MM.1S (cell line): Measurements from ENCODE around the gene PNO1.
"Not testable (repeated sequence)": the region's sequence is repeated elsewhere in the genome, so short reads cannot be mapped to it uniquely, and the experiment has no call there.

Experiments
- DNase-seq: peaks from one replicate; pipeline ENCODE4 v3.0.0-alpha.2; 2015
- H2AFZ ChIP-seq: fragments of 300-600 bp; sonication (generic); 2 replicates; pipeline ENCODE4 v1.6.0; 2016; ENCODE audit warnings: antibody characterized with exemption, low read length
- H3F3A ChIP-seq: fragments of 300-600 bp; sonication (generic); 2 replicates; pipeline ENCODE4 v1.6.1; 2016; ENCODE audit warnings: mild to moderate bottlenecking, antibody characterized with exemption, low read length, moderate library complexity, mixed read lengths; ENCODE audit not compliant: insufficient read depth
- H3K27ac ChIP-seq: fragments of 300-600 bp; sonication (generic); 2 replicates; pipeline ENCODE4 v1.5.1; 2016; ENCODE audit warnings: mild to moderate bottlenecking, low read length
- H3K27me3 ChIP-seq: fragments of 300-600 bp; sonication (generic); replicated peaks from 2 replicates; pipeline ENCODE4 v1.6.0; 2016; ENCODE audit warnings: low read length; ENCODE audit not compliant: insufficient read depth
- H3K36me3 ChIP-seq: fragments of 300-600 bp; sonication (generic); replicated peaks from 2 replicates; pipeline ENCODE4 v1.6.1; 2016; ENCODE audit warnings: mild to moderate bottlenecking, low read length, mixed read lengths; ENCODE audit not compliant: insufficient read depth
- H3K4me1 ChIP-seq: fragments of 300-600 bp; sonication (generic); 2 replicates; pipeline ENCODE4 v1.6.1; 2016; ENCODE audit warnings: low read length, mixed read lengths
- H3K4me2 ChIP-seq: fragments of 300-600 bp; sonication (generic); 2 replicates; pipeline ENCODE4 v1.6.0; 2016; ENCODE audit warnings: low read depth, low read length
- H3K4me3 ChIP-seq: fragments of 300-600 bp; sonication (generic); 2 replicates; pipeline ENCODE4 v1.5.1; 2016; ENCODE audit warnings: low read length, mixed read lengths
- H3K79me2 ChIP-seq: fragments of 300-600 bp; sonication (generic); 2 replicates; pipeline ENCODE4 v1.6.1; 2016; ENCODE audit warnings: mixed run types, low read length, mixed read lengths
- H3K9ac ChIP-seq: fragments of 300-600 bp; sonication (generic); 2 replicates; pipeline ENCODE4 v1.6.1; 2016; ENCODE audit warnings: low read length, mixed read lengths
- H3K9me2 ChIP-seq: fragments of 300-600 bp; sonication (generic); replicated peaks from 2 replicates; pipeline ENCODE4 v1.6.1; 2016; ENCODE audit warnings: mild to moderate bottlenecking, low read length, mixed read lengths; ENCODE audit not compliant: insufficient read depth
- H3K9me3 ChIP-seq: fragments of 300-600 bp; sonication (generic); replicated peaks from 2 replicates; pipeline ENCODE4 v1.6.1; 2016; ENCODE audit warnings: mild to moderate bottlenecking, low read length, mixed read lengths; ENCODE audit not compliant: insufficient read depth
- H4K20me1 ChIP-seq: fragments of 300-600 bp; sonication (generic); 2 replicates; pipeline ENCODE4 v1.6.1; 2016; ENCODE audit warnings: mild to moderate bottlenecking, low read length, moderate library complexity, mixed read lengths; ENCODE audit not compliant: insufficient read depth
- EZH2 ChIP-seq: fragments of 300-600 bp; sonication (generic); optimal IDR thresholded peaks from 2 replicates; pipeline ENCODE3; 2017; ENCODE audit warnings: low read depth, mild to moderate bottlenecking, antibody characterized with exemption, low read length, mixed read lengths
- EZH2phosphoT487 ChIP-seq: fragments of 300-600 bp; sonication (generic); IDR thresholded peaks from 2 replicates; pipeline ENCODE4 v1.6.1; 2018; ENCODE audit warnings: antibody characterized with exemption, low read length
- TF ChIP-seq, protein P1 (sequence below): fragments of 300-600 bp; sonication (generic); IDR thresholded peaks from 2 replicates; pipeline ENCODE4 v1.5.1; 2016; ENCODE audit warnings: antibody characterized with exemption, low read length, mixed read lengths

Gene PNO1

DNA sequence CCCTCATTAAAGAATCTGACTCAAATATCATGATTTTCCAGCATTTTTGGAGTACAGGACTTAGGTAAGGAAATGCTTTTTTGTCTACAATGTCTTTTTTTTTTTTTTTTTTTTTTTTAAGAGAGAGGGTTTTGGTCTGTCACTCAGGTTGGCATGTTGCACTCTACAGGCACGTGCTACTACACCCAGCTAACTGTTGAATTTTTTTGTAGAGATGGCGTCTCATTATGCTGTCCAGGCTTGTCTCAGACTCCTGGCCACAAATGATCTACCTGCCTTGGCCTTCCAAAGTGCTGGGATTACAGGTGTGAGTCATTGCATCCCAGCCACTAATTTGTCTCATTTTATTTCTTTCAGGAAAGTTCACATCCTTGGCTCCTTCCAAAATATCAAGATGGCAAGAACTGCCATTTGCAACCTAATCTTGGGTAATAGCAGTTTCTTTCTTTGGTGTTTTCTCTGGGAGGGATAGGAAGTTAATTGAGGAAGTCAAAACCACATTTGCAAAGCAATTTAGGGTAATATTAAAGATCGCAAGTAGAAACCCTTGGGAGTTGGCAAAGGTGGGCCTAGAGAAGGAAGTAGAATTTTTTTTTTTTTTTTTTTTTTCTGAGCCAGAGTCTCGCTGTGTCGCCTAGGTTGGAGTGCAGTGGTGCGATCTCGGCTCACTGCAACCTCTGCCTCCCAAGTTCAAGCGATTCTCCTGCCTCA is 15.5 kb downstream of the PNO1 start:
- H3K4me1 ChIP-seq, result no peaks in the 10 kb centered on the region
- H2AFZ ChIP-seq, result no peak overlapping the region
- H3K9me3 ChIP-seq, result no peaks in the 10 kb centered on the region
- H3F3A ChIP-seq, result no peaks in the 10 kb centered on the region; the same call in 1 of the 2 replicates
- TF ChIP-seq EZH2phosphoT487 (no peak), EZH2 (no peak)
- TF ChIP-seq, protein P1, sequence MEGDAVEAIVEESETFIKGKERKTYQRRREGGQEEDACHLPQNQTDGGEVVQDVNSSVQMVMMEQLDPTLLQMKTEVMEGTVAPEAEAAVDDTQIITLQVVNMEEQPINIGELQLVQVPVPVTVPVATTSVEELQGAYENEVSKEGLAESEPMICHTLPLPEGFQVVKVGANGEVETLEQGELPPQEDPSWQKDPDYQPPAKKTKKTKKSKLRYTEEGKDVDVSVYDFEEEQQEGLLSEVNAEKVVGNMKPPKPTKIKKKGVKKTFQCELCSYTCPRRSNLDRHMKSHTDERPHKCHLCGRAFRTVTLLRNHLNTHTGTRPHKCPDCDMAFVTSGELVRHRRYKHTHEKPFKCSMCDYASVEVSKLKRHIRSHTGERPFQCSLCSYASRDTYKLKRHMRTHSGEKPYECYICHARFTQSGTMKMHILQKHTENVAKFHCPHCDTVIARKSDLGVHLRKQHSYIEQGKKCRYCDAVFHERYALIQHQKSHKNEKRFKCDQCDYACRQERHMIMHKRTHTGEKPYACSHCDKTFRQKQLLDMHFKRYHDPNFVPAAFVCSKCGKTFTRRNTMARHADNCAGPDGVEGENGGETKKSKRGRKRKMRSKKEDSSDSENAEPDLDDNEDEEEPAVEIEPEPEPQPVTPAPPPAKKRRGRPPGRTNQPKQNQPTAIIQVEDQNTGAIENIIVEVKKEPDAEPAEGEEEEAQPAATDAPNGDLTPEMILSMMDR, result no peak
- H3K27ac ChIP-seq, result no peak overlapping the region
- H3K36me3 ChIP-seq, result no peaks in the 10 kb centered on the region; the same call in 1 of the 2 replicates
- no peak overlapping the region for H3K4me3 ChIP-seq
- DNase-seq, result no peak
- no peaks in the 10 kb centered on the region for H3K27me3 ChIP-seq
- no peak overlapping the region for H3K4me2 ChIP-seq
- no peak overlapping the region for H3K9ac ChIP-seq
- H3K9me2 ChIP-seq, result no peaks in the 10 kb centered on the region
- H4K20me1 ChIP-seq, result no peaks in the 10 kb centered on the region
- peaks cover 10% of the 10 kb centered on the region; the same call in 1 of the 2 replicates for H3K79me2 ChIP-seq

DNA sequence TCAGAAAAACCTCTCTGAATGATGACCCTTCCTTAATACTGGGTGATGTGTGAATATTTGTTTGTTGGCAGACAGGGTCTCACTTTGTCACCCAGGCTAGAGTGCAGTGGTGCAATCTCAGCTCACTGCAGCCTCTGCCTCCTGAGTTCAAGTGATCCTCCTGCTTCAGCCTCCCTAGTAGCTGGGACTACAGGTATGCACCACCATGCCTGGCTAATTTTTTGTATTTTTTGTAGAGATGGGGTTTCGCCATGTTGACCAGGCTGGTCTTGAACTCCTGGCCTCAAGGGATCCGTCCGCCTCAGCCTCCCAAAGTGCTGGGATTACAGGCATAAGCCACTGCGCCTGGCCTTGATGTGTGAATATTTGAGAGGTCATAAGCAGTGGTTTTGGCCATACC is 17.5 kb downstream of the PNO1 start:
- not testable (repeated sequence) for H3K4me2 ChIP-seq, H4K20me1 ChIP-seq, H2AFZ ChIP-seq, H3K27ac ChIP-seq, H3K27me3 ChIP-seq, H3K9me2 ChIP-seq, H3K79me2 ChIP-seq, H3K9me3 ChIP-seq, H3K9ac ChIP-seq, H3K4me3 ChIP-seq, DNase-seq, H3F3A ChIP-seq, H3K36me3 ChIP-seq, H3K4me1 ChIP-seq

DNA sequence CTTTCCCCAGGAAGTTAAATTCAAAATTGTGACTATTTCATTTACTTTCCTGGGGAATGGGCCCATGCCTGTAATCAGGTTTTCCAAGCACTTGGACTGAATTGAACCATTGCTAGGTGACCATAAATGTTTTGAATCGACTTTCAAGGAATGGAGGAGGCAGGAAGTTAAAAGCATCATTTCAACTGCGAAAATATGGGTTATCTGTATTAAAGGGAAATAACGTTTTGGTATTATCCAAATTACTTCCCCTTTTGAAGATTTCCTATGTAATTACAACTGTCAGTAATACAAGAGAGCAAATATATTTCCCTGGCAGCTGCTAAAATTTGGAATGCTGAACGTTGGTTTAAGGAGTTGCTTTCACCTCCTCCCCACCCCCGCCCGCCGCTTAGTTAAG is 19.0 kb downstream of the PNO1 start:
- Histone ChIP-seq H3K27ac (no peak overlapping the region), H3F3A (no peaks in the 10 kb centered on the region; the same call in 1 of the 2 replicates), H3K36me3 (no peaks in the 10 kb centered on the region; the same call in 1 of the 2 replicates), H3K27me3 (no peaks in the 10 kb centered on the region), H4K20me1 (no peaks in the 10 kb centered on the region), H3K4me1 (no peaks in the 10 kb centered on the region), H3K4me2 (no peak overlapping the region), H3K9me3 (no peaks in the 10 kb centered on the region), H2AFZ (no peak overlapping the region), H3K9me2 (no peaks in the 10 kb centered on the region), H3K79me2 (peaks cover 8% of the 10 kb centered on the region), H3K4me3 (no peak overlapping the region), H3K9ac (no peak overlapping the region)
- no peak for DNase-seq
- TF ChIP-seq EZH2 (no peak), EZH2phosphoT487 (no peak)
- TF ChIP-seq, protein P1, result no peak

DNA sequence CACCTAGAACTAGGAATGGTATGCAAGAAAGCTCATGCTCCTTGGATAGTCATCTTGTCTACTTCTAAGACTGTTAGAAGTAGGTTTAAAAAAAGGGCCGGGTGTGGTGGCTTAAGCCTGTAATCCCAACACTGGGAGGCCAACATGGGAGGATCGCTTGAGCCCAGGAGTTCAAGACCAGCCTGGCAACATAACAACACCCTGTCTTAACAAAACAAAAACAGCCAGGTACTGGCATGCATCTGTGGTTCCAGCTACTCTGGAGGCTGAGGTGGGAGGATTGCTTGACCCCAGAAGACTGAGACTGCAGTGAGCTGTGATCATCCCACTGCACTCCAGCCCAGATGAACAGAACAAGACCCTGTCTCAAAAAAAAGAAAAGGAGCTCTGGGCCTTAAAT is 19.9 kb downstream of the PNO1 start:
- H3K9me3 ChIP-seq, result no peaks in the 10 kb centered on the region
- H3K9me2 ChIP-seq, result no peaks in the 10 kb centered on the region
- H3K27ac ChIP-seq, result no peak overlapping the region
- H3K79me2 ChIP-seq, result peaks cover 4% of the 10 kb centered on the region; the same call in 1 of the 2 replicates
- H3K36me3 ChIP-seq, result no peaks in the 10 kb centered on the region; the same call in 1 of the 2 replicates
- H3K4me2 ChIP-seq, result no peak overlapping the region
- no peak overlapping the region for H2AFZ ChIP-seq
- H3K4me3 ChIP-seq, result no peak overlapping the region
- no peaks in the 10 kb centered on the region for H3K27me3 ChIP-seq
- no peak overlapping the region for H3K9ac ChIP-seq
- H3F3A ChIP-seq, result no peaks in the 10 kb centered on the region; the same call in 1 of the 2 replicates
- H4K20me1 ChIP-seq, result no peaks in the 10 kb centered on the region
- TF ChIP-seq, protein P1, result no peak
- TF ChIP-seq EZH2phosphoT487, result no peak
- no peak for TF ChIP-seq EZH2
- no peaks in the 10 kb centered on the region for H3K4me1 ChIP-seq
- DNase-seq, result no peak
